ENCODE measurements around the gene THADA. TPM values are rescaled to one million over a fixed set of nuclear protein-coding genes. Genes with fewer than 3 reads are reported as not detected.
"Not testable (repeated sequence)": the region's sequence is repeated elsewhere in the genome, so short reads cannot be mapped to it uniquely, and the experiment has no call there.

Gene THADA
- total RNA-seq, 1 donor from 2014 or later = 29.3 TPM

- TF ChIP-seq CTCF (IDR thresholded peaks at IDR 0.05) (no peak), EZH2 (IDR thresholded peaks at IDR 0.05) (no peak), EZH2phosphoT487 (IDR thresholded peaks at IDR 0.05) (no peak)
- Histone ChIP-seq H3K4me1 (no peaks in the 10 kb centered on the region), H3F3A (ENCODE audit: low read depth) (no peaks in the 10 kb centered on the region), H3K9ac (no peak overlapping the region), H3K27me3 (no peaks in the 10 kb centered on the region), H3K79me2 (ENCODE audit: low read depth) (no peaks in the 10 kb centered on the region), H3K27ac (no peak overlapping the region), H4K20me1 (ENCODE audit: low read depth) (no peaks in the 10 kb centered on the region), H3K4me3 (no peak overlapping the region), H3K36me3 (peaks cover 3% of the 10 kb centered on the region), H3K9me3 (ENCODE audit: low read depth) (no peaks in the 10 kb centered on the region), H2AFZ (replicated peaks) (no peak overlapping the region), H3K4me2 (no peak overlapping the region)
- peaks cover 7% of the 10 kb centered on the region for H3K36me3 Mint-ChIP-seq
- H3K9me3 Mint-ChIP-seq = no peaks in the 10 kb centered on the region
- no peak overlapping the region for H3K4me3 Mint-ChIP-seq
- H3K27me3 Mint-ChIP-seq (ENCODE audit: insufficient read depth, low read depth) = no peaks in the 10 kb centered on the region
- no peak overlapping the region for H3K27ac Mint-ChIP-seq
- H3K4me1 Mint-ChIP-seq = no peaks in the 10 kb centered on the region
- no peak for DNase-seq (ENCODE audit: low spot score)
Measured at GRCh38 chr2:43537137-43537536, 58.7 kb downstream of the THADA start.

GRCh38 chr2:43534569-43534968 lies 61.3 kb downstream of the THADA start:
- Mint-ChIP-seq H3K27me3 (ENCODE audit: insufficient read depth, low read depth) (no peaks in the 10 kb centered on the region), H3K4me3 (no peak overlapping the region), H3K9me3 (no peaks in the 10 kb centered on the region), H3K36me3 (peaks cover 7% of the 10 kb centered on the region), H3K27ac (no peak overlapping the region), H3K4me1 (no peaks in the 10 kb centered on the region)
- H3K4me1 ChIP-seq = no peaks in the 10 kb centered on the region
- no peak overlapping the region for H3K27ac ChIP-seq
- no peaks in the 10 kb centered on the region for H3K79me2 ChIP-seq (ENCODE audit: low read depth)
- no peaks in the 10 kb centered on the region for H3K9me3 ChIP-seq (ENCODE audit: low read depth)
- no peak for DNase-seq (ENCODE audit: low spot score)
- H3F3A ChIP-seq (ENCODE audit: low read depth) = no peaks in the 10 kb centered on the region
- no peaks in the 10 kb centered on the region for H3K27me3 ChIP-seq
- H3K4me3 ChIP-seq = no peak overlapping the region
- H2AFZ ChIP-seq (replicated peaks) = no peak overlapping the region
- H3K36me3 ChIP-seq = peaks cover 3% of the 10 kb centered on the region
- H4K20me1 ChIP-seq (ENCODE audit: low read depth) = no peaks in the 10 kb centered on the region
- no peak overlapping the region for H3K4me2 ChIP-seq
- TF ChIP-seq EZH2 (IDR thresholded peaks at IDR 0.05) = no peak
- TF ChIP-seq EZH2phosphoT487 (IDR thresholded peaks at IDR 0.05) = no peak
- H3K9ac ChIP-seq = no peak overlapping the region

- H3K27me3 Mint-ChIP-seq (ENCODE audit: insufficient read depth, low read depth); H3K36me3 ChIP-seq; H3K4me1 ChIP-seq; H4K20me1 ChIP-seq (ENCODE audit: low read depth); H3K27me3 ChIP-seq; H3K4me2 ChIP-seq; H3K27ac Mint-ChIP-seq; H3K9me3 ChIP-seq (ENCODE audit: low read depth); H2AFZ ChIP-seq (replicated peaks); H3K4me3 ChIP-seq; DNase-seq (ENCODE audit: low spot score); H3K4me3 Mint-ChIP-seq; H3K4me1 Mint-ChIP-seq; H3K79me2 ChIP-seq (ENCODE audit: low read depth); H3K9me3 Mint-ChIP-seq; H3K36me3 Mint-ChIP-seq; H3K27ac ChIP-seq; H3F3A ChIP-seq (ENCODE audit: low read depth); H3K9ac ChIP-seq: not testable (repeated sequence)
Measured at GRCh38 chr2:43532572-43532971, 63.3 kb downstream of the THADA start.

GRCh38 chr2:43531251-43531650 lies 64.6 kb downstream of the THADA start:
- Mint-ChIP-seq H3K4me1 (no peaks in the 10 kb centered on the region), H3K27ac (no peak overlapping the region), H3K36me3 (peaks cover 9% of the 10 kb centered on the region), H3K4me3 (no peak overlapping the region), H3K9me3 (no peaks in the 10 kb centered on the region), H3K27me3 (ENCODE audit: insufficient read depth, low read depth) (no peaks in the 10 kb centered on the region)
- Histone ChIP-seq H3K9me3 (ENCODE audit: low read depth) (no peaks in the 10 kb centered on the region), H3F3A (ENCODE audit: low read depth) (no peaks in the 10 kb centered on the region), H3K36me3 (peaks cover 3% of the 10 kb centered on the region), H2AFZ (replicated peaks) (no peak overlapping the region), H3K27me3 (no peaks in the 10 kb centered on the region), H3K9ac (no peak overlapping the region), H3K4me1 (no peaks in the 10 kb centered on the region), H3K4me2 (no peak overlapping the region), H3K79me2 (ENCODE audit: low read depth) (no peaks in the 10 kb centered on the region), H3K4me3 (no peak overlapping the region), H4K20me1 (ENCODE audit: low read depth) (no peaks in the 10 kb centered on the region), H3K27ac (no peak overlapping the region)
- no peak for DNase-seq (ENCODE audit: low spot score)
- TF ChIP-seq CTCF (IDR thresholded peaks at IDR 0.05) = no peak
- no peak for TF ChIP-seq EZH2phosphoT487 (IDR thresholded peaks at IDR 0.05)
- TF ChIP-seq EZH2 (IDR thresholded peaks at IDR 0.05) = no peak

All from neural progenitor cell (in vitro differentiated cells).